Kasumi-1 (cell line): ENCODE measurements around the gene DYRK1A.
"Not testable (repeated sequence)": the region's sequence is repeated elsewhere in the genome, so short reads cannot be mapped to it uniquely, and the experiment has no call there.

Experiments
- DNase-seq, 2 experiments: peaks; one replicate each; lab custom pipeline; 2025; lab: John Stamatoyannopoulos, UW

Gene DYRK1A

DNA sequence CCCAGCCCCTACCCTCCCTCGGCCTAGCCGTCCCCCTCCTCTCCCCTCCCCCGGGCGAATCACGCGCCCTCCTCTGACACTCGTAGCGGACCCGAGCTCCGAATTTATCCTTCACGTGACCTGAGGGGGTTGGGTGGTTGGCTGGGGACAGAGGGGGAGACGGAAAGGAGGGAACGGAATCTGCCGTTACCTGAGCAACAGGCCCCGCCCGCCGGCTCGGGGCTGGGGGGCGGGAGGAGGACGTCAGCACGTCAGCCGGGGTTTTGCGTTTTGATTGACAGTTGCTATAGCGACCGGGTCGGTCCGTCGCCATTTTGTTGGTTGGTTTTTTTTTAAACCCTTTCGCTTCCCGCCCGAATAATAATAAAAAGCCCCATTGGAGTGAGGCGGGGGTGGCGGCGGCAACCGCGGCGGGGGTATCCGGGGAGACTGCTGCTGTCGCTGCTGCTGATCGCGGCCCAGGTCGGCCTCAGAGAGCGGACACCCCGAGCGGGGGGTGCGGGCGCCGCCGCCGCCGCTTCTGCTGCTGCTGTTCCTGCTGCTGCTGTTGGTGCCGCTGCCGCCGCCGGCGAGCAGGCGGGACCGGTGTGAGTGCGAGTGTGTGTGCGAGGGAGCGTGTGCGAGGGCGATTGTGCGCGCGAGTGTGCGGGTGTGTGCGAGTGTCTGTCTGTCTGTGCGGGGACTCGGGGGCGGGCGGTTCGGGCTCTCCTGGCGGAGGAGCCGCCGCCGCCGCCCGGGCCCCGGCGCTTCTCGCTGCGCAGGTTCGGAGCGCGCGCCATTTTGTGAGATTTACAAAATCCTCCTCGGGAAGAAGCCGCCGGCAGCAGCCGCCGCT, at the start of gene DYRK1A:
DYRK1A (plus strand) TSS at position 292 of the 835 bp plus-strand sequence. CDS start 53,602 bp downstream, outside the sequence.
- peak; percentile 96 to 97 for DNase-seq

DNA sequence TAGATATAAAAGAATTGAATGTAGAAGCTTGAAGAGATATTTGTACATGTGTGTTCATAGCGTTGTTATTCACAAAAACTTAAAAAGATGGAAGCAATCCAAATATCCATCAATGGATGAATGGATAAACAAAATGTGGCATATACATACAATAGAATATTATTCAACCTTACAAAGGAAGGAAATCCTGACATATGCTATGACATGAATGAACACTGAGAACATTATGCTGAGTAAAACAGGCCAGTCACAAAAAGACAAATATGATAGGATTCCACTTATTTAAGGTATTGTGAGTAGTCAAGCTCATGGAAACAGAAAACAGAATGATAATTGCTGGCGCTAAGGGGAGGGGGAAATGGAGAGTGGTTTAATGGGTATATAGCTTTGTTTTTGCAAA, 47.0 kb upstream of the DYRK1A start:
- DNase-seq: no peak

DNA sequence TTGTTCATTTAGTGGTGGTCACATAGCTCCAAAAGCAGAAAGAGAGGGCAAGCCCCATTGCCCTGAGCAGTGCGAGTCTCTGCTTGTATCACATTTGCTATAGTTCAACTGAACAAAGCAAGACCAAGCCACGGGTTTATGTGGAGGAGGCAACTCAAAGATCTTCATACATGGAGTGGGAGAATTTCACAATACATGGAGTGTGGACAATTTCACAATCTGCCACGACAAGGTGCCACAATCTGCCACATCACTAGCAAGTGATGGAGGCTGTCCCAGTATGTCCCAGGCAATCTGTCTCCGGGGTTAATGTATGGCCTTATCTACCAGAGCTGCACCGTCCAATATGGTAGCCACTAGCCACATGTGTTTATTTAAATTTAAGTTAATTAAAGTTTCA, 44.5 kb upstream of the DYRK1A start:
- DNase-seq: no peak

DNA sequence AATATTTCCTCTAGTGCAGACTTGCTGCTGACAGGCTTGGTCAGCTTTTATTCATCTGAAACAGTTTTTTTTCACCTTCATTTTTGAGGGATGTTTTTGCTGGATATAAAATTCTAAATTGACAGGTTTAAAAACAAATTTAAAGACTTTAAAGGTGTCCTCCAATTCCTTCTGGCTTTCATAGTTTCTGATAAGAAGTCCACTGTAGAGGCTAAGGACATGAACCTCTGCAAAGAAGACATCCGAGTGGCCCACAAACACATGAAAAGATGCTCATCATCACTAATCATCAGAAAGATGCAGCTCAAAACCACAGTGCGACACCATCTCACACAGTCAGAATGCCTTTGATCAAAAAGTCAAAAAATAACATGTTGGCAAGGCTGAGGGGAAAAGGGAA, 42.0 kb upstream of the DYRK1A start:
- DNase-seq: no peak

DNA sequence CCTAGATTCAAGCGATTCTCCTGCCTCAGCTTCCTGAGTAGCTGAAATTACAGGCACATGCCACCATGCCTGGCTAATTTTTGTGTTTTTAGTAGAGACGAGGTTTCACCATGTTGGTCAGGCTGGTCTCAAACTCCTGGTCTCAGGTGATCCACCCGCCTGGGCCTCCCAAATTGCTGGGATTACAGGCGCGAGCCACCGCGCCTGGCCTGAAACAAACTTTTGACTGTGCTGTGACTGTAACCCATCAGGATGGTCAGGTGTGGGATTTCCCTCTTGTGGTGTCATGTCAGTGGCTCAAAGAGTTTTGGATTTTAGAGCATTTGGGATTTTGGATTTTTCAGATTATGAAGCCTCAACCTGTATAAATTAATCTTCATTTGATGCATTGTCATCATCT, 38.4 kb upstream of the DYRK1A start:
- DNase-seq: not testable (repeated sequence)

DNA sequence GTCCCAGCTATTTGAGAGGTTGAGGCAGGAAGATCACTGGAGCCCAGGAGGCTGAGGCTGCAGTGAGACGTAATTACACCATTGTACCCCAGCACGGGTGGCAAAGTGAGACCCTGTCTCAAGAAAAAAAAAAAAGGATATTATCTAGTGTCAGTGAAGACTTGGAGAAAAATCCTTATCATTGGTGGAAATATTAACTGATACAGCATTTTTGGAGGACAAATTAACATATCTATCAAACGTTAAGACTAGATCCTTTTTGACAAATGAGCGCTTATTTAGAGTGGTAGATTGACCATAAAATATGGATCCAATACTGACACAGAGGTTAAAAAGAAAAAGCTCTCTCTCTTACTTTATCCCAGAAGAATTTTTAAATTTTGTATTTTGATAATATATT, 35.2 kb upstream of the DYRK1A start:
- no peak for DNase-seq

DNA sequence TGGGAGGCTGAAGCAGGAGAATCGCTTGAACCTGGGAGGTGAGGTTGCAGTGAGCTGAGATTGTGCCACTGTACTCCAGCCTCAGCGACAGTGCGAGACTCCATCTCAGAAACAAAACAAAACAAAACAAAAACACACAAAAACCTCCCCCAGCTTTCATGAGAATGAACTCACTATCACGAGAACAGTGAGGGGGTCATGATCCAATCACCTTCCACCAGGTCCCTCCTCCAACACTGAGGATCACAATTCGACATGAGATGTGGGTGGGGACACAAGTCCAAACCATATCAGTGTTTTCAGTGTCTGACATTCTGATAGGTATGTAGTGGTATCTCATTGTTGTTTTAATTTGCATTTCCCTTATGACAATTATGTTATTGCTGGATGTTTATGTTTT, 31.5 kb upstream of the DYRK1A start:
- no peak for DNase-seq

DNA sequence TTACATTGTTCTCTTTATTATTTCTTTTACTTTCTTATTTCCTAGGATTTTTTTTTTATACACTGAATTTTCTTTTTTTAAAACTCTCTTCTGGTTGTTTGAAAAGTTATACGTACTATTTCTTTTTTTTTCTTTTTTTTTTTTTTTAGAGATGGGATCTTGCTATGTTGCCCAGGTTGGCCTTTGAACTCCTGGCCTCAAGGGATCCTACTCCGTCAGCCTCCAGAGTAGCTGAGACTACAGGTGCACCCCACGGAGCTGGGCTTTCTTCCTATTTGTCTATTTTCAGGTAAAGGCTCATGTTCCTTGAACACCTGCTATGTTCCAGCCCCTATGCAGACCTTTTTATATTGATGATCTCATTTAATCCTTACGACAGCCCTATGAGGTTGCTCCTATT, 29.4 kb upstream of the DYRK1A start:
- DNase-seq: no peak

DNA sequence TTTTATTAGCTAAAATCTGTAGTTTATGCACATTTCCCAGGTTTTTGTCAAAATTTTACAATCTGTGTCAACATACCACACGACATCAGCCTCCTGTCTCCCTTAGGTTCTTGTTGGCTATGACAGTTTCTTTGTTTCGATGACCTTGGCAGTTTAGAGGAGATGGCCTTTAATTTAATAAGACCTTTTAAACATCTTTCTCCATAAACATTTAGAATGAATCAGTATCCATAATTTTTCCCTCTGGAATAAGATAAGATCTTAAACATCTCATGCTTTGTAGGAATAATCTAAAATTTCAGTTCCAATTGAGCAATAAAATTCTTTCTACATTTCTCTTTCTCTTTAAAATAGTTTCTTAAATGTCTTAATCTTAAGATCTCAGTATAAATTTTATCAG, 28.7 kb upstream of the DYRK1A start:
- no peak for DNase-seq

DNA sequence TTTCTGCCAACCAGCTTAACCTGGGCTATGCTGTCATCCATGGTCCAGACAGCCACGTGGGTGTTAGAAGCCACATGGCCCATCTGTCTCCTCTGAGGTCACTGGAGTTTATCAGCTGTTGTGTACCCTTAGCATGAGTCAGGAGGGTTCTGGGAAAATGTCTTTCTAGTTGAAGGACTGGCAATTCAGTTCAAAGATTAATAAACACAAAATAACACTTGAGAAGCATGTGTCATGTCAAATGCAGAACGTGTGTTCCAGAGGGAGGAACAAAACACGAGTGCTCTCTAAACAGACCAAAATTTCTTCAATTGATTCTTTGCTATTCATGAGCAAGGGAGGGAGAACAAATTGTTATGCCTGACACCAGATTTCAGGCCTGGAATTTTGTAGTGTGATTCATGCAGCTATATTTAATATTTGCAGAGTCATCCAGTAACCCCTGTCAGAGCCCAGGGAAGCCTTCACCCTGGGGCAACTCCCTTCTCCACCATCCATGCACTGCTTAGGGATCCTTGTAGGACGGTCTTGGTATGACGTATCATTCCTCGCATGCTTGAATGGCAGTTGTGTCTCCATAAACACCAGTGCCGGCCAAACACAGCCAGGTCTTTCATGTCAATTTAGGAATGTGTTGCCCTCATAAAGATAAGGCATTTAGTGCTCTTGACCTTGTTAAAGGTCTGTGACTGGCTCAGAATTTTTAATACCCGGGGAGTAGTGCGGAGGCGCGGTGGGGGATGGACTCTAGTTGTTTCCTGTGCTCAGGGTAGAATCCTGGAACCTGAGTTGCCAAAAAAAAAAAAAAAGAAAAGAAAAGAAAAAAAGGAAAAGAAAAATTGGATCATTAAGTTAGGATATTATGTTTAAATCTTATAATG, 27.7 kb upstream of the DYRK1A start:
- no peak for DNase-seq

DNA sequence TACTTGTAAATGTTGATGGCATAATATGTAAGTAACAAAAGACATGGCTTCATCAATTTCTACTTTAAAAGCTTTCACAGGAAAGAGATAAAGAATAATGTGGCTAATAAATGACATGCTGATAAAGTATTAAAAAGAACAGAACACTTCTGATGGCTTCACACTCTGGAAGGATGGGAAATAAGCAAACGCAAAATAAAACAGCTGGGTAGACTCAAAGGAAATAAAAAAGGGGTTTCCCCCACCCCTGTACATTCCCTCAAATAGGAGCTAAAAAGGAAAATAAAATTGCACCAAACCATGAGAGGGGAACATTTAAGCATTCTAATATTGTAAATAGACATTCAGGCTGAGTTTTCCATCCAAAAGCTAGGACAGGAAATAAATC, 27.0 kb upstream of the DYRK1A start:
- no peak for DNase-seq

DNA sequence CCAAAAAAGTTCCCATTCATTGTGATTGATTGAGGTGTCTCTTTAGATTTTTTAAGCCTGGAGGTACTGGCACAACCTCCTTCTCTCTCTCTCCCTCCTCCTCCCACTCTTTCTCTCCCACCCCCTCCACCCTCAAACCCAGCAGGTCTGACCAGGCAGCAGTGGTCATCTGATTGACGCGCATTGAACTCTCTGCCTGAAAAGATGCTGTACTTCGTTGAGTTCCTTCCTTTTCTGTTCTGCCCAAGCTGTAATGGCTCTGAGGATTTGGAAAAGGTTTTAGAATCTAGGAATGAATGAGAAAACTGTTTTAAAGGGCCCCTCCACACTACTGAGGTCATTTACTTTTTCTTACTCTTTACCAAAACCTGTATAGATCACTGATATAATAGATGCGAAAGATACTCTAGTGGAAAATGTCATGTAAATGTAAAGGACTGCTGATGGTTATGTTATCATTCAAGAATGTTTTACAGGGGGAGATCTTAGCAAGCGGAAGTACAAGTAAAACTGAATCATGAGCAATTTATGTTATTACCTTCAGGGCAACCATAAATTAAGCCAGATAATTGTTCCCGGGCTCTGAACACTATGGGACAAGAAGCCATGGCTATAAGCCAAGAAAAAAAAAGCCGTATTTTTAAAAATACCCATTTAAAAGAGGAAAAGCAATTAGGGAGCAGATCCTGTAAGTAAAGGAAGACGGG, 25.2 kb upstream of the DYRK1A start:
- no peak for DNase-seq

DNA sequence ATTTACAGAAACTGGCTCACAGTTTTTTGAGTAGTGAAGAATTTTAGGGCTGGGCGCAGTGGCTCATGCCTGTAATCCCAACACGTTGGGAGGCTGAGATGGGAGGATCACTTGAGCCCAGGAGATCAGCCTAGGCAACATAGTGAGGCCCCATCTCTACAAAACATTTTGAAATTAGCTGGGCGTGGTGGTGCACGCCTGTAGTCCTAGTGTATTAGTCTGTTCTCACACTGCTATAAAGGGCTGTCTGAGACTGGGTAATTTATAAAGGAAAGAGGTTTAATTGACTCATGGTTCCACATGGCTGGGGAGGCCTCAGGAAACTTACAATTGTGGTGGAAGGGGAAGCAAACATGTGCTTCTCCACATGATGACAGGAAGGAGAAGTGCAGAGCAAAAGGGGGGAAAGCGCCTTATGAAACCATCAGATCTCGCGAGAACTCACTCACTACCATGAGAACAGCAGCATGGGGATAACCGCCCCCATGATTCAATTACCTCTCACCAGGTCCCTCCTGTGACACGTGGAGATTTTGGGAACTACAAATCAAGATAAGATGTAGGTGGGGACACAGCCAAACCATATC, 24.4 kb upstream of the DYRK1A start:
- peak in 1 of 2 experiments; percentile 12 for DNase-seq

DNA sequence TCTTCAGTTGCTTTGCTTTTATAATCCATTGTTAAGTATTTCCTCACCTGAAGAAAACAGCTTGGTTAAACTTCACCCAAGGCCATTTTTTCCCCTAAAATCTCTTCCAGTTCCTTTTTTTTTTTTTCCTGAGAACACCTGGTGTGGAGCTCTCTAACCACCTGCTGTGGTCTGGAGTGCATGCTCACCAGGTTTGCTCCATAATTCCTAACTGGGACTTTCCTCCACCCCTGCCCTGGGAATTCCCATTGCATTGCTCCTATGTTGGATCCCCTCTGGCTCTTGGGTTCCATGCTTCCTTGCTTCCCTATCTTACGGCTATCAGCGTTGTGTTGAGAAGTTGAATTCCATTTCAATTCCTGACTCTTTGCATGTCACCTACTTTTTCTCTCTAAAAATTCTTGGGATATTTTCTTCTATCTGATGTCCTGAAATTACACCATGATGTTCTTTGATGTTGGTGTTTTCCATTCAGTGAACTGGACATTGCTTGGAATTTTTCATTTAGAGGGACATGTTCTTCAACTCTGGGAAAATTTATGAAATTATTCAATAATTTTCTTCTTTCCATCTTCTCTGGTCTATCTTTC, 19.6 kb upstream of the DYRK1A start:
- DNase-seq: no peak

DNA sequence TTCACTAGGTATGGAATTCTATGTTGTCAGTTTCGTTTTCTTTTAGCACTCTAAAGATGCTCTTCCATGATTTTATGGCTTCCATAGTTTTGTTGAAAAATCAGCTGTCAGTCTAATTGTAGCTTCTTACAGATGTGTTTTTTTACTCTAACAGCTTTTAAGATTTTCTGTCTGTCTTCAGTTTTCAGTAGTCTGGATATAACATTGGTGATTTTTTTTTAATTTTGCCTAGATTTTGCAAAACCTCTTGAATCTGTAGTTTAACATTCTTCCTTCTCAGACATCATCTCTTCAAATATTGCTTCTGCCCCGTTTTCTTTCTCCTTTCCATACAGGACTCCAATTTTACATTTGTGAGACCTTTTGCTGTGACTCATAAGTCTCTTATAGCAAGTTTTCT, 17.9 kb upstream of the DYRK1A start:
- peak; percentile 45 to 52 for DNase-seq

DNA sequence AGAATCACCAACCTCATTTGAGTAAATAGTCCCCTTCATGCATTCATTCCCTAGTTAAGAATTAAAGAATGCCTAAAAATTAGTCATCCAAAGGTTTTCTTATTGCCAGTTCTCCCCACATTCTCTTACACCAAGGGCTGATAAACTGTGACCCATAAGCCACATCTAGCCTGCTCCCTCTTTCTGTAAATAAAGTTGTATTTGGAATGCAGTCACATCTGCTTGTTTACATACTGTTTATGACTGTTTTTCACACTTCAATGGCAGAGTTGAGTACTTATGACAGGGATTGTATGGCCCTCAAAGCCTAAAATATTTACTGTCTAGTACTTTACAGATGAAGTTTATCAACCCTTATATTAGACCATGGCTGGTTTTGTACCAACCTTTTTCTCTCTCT, 16.1 kb upstream of the DYRK1A start:
- no peak for DNase-seq

DNA sequence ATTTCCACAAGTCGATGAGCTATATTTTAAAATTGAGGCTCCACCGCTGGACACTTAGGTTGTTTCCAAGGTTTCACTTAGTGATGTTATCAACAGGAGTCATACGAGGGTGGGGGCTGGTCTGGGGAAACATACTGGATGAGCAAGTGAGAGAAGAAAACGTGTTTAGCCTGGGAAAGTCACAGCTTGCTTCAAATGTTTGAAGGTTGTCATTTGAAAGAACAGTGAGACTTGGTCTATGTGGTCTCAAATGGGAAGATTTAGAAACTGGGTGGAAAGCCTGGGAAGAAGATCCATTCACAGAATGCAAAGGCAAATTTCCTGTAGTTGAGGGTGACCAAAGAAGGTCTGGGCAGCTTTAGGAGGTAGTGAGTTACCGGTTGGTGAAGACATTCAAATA, 9.9 kb upstream of the DYRK1A start:
- DNase-seq: peak in 1 of 2 experiments; percentile 26

DNA sequence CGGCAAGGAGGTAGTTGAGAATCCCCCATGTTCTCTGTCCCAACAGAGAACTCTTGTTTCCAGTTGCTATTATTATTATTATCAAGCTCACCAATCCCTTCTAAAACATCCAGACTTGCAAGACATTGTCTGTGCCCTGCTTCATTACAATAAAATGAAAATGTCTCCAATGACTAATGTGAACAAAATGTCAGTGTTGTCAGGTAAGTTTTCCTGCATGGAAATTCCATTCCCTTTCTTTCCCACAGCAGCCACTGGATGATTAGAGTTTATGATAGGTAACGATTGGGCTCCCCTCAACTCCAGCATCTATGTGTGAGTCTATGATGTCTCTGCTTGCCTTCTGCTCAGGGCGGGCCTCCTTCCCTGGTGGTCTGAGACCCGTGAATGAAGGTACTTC, 8.9 kb upstream of the DYRK1A start:
- DNase-seq: peak in 1 of 2 experiments; percentile 46

DNA sequence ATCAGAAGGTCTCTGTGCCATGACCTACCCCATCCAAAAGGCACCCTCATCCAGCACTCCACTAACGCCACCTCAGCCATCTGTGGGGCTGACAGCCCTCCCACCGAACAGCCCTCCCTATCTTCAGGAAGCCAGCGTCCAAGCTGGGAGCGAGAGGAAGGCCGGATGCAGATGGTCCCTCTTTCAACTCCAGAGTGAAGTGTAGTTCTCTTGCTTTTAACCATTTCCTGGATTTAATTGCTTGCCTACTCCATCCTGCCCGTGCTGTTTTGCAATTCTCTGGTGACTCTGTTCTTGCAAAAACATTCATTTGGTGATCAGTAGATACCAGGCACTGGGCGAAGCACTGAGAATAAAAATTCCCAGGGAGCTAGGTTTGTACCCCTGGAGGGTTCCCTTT, 8.2 kb upstream of the DYRK1A start:
- DNase-seq: peak; percentile 100

DNA sequence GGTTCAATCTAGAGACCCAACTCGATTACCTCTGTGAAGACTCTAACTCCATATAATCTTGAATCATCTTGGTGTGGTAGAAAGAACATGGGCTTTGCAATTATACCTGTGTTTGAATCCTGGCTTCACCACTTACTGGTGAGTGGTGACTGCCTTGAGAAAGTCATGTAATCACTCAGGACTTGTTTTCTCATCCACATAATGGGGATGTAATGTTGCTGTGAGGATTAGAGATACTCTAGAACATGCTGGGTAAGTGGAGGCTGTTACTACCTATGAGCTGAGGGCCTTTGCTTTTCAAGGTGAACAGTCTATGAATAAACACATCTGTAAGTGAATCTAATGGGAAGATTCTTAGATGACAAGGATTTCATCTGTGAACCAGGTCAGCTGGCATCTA, 2.6 kb upstream of the DYRK1A start:
- DNase-seq: no peak

DNA sequence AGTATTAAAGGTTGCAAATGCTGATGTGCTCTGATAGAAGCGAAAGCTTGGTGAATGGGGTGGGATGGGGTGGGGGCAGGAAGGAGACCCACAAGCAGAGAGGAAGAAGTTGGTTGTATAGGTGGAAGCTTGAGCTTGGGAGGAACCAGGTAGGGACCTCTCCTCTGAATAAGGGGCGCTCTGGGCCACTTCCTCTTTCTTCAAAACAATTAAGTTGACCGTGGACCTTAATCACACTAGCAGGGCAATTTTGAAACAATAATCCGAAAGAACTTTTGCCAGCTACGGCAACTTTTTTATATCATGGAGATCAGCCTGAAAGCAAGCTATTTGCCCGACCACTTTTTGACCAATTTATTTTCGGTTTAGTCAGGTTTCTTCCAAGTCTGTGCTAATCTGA, 1.9 kb upstream of the DYRK1A start:
- DNase-seq: peak; percentile 53 to 54
